GM23338 (cell line): ENCODE results near the gene SLC25A47. TPM values are rescaled to one million over a fixed set of nuclear protein-coding genes. Genes with fewer than 3 reads are reported as not detected.

Experiments
- ATAC-seq: fragments of 200-7000 bp; cut with Tn5 transposase; 3 replicates; pipeline ENCODE4 v1.9.1; 2020
- DNase-seq: peaks from one replicate; pipeline ENCODE4 v3.0.0-alpha.2; 2015; ENCODE audit warnings: low spot score
- H2AFZ ChIP-seq: fragments of 200-600 bp; sonication (generic); 2 replicates; pipeline ENCODE4 v1.8.0; 2016; ENCODE audit warnings: antibody characterized with exemption, mild to moderate bottlenecking, moderate library complexity
- H3F3A ChIP-seq: fragments of 200-600 bp; sonication (generic); replicated peaks from 2 replicates; pipeline ENCODE4 v1.8.0; 2017; ENCODE audit warnings: antibody characterized with exemption, mixed run types, low read depth
- H3K27ac ChIP-seq: fragments of 200-600 bp; sonication (generic); 2 replicates; pipeline ENCODE4 v1.6.1; 2016; ENCODE audit warnings: low read depth
- H3K27me3 ChIP-seq: fragments of 200-600 bp; sonication (generic); 2 replicates; pipeline ENCODE4 v1.8.0; 2016; ENCODE audit warnings: mild to moderate bottlenecking, mixed run types, moderate library complexity; ENCODE audit not compliant: insufficient read depth
- H3K36me3 ChIP-seq: fragments of 200-600 bp; sonication (generic); 2 replicates; pipeline ENCODE4 v1.8.0; 2016; ENCODE audit warnings: mild to moderate bottlenecking; ENCODE audit not compliant: insufficient read depth
- H3K4me1 ChIP-seq: fragments of 200-600 bp; sonication (generic); 2 replicates; pipeline ENCODE4 v1.8.0; 2016; ENCODE audit warnings: mild to moderate bottlenecking, moderate library complexity; ENCODE audit not compliant: insufficient read depth
- H3K4me2 ChIP-seq: fragments of 200-600 bp; sonication (generic); 2 replicates; pipeline ENCODE4 v1.7.1; 2017; ENCODE audit warnings: mixed run types
- H3K4me3 ChIP-seq: fragments of 200-600 bp; sonication (generic); 2 replicates; pipeline ENCODE4 v1.6.1; 2016; ENCODE audit warnings: mixed run types
- H3K79me2 ChIP-seq: fragments of 200-600 bp; sonication (generic); replicated peaks from 2 replicates; pipeline ENCODE4 v1.8.0; 2017; ENCODE audit warnings: mild to moderate bottlenecking; ENCODE audit not compliant: insufficient read depth
- H3K9me2 ChIP-seq: fragments of 200-600 bp; sonication (generic); 2 replicates; pipeline ENCODE4 v1.8.0; 2017; ENCODE audit not compliant: insufficient read depth
- H4K20me1 ChIP-seq: fragments of 200-600 bp; sonication (generic); replicated peaks from 2 replicates; pipeline ENCODE4 v1.8.0; 2017; ENCODE audit warnings: mild to moderate bottlenecking; ENCODE audit not compliant: insufficient read depth
- H3K27ac Mint-ChIP-seq: 2 replicates; pipeline ENCODE4 v1.8.0; 2020; ENCODE audit warnings: inconsistent platforms, mild to moderate bottlenecking, moderate library complexity, mixed read lengths
- H3K27me3 Mint-ChIP-seq: 3 replicates; pipeline ENCODE4 v1.8.0; 2022; ENCODE audit warnings: low read depth, mild to moderate bottlenecking, moderate library complexity, mixed read lengths, inconsistent platforms; ENCODE audit not compliant: insufficient read depth, poor library complexity
- H3K36me3 Mint-ChIP-seq: 3 replicates; pipeline ENCODE4 v1.8.0; 2021; ENCODE audit warnings: low read depth, mild to moderate bottlenecking, inconsistent platforms, moderate library complexity, mixed read lengths
- H3K4me1 Mint-ChIP-seq: 3 replicates; pipeline ENCODE4 v1.8.0; 2020; ENCODE audit warnings: mild to moderate bottlenecking, inconsistent platforms, mixed read lengths
- H3K4me3 Mint-ChIP-seq: 3 replicates; pipeline ENCODE4 v1.8.0; 2021; ENCODE audit warnings: moderate library complexity, mild to moderate bottlenecking, inconsistent platforms, mixed read lengths
- H3K9me3 Mint-ChIP-seq: 3 replicates; pipeline ENCODE4 v1.8.0; 2020; ENCODE audit warnings: moderate library complexity, mild to moderate bottlenecking, inconsistent platforms, mixed read lengths
- CREB1 ChIP-seq: fragments of 250-450 bp; sonication (Bioruptor Pico); IDR thresholded peaks from 2 replicates; pipeline ENCODE4 v1.5.0; 2020; ENCODE audit warnings: low read depth, mild to moderate bottlenecking, moderate library complexity
- CTCF ChIP-seq, 2 experiments: fragments of 200-600 bp in 1 of 2; sonication (generic) in 1 of 2; conservative IDR thresholded peaks; 2 replicates each; pipeline versions ENCODE4 v1.5.1 to v1.6.1; 2016 to 2017; ENCODE audit warnings: antibody characterized with exemption in 2 of 2, low read depth in 2 of 2, mild to moderate bottlenecking in 2 of 2, moderate library complexity in 1 of 2
- EZH2 ChIP-seq: fragments of 200-600 bp; sonication (generic); IDR thresholded peaks from one replicate; pipeline ENCODE4 v1.8.0; 2017; ENCODE audit warnings: antibody characterized with exemption, mild to moderate bottlenecking, low read depth; ENCODE audit not compliant: unreplicated experiment
- EZH2phosphoT487 ChIP-seq: fragments of 200-600 bp; sonication (generic); IDR thresholded peaks from one replicate; pipeline ENCODE4 v1.8.1; 2018; ENCODE audit warnings: antibody characterized with exemption; ENCODE audit not compliant: unreplicated experiment
- JUNB ChIP-seq: IDR thresholded peaks from one replicate; pipeline ENCODE4 v1.6.1; 2016; ENCODE audit warnings: antibody characterized with exemption; ENCODE audit not compliant: unreplicated experiment
- NANOG ChIP-seq: IDR thresholded peaks from 2 replicates; pipeline ENCODE4 v1.6.1; 2016; ENCODE audit warnings: antibody characterized with exemption, borderline replicate concordance
- POLR2AphosphoS5 ChIP-seq: IDR thresholded peaks from 2 replicates; pipeline ENCODE4 v1.6.1; 2016; ENCODE audit warnings: antibody characterized with exemption, low read depth
- REST ChIP-seq: IDR thresholded peaks from one replicate; pipeline ENCODE4 v1.6.1; 2018; ENCODE audit warnings: antibody characterized with exemption; ENCODE audit not compliant: unreplicated experiment
- STAT1 ChIP-seq: IDR thresholded peaks from one replicate; pipeline ENCODE4 v1.6.1; 2016; ENCODE audit warnings: antibody characterized with exemption; ENCODE audit not compliant: unreplicated experiment
- ZNF114 ChIP-seq: fragments of 250-450 bp; sonication (Bioruptor Pico); IDR thresholded peaks from 2 replicates; pipeline ENCODE4 v1.5.0; 2020; ENCODE audit warnings: mild to moderate bottlenecking, moderate library complexity
- ZNF331 ChIP-seq: fragments of 250-450 bp; sonication (Bioruptor Pico); IDR thresholded peaks from 2 replicates; pipeline ENCODE4 v1.5.0; 2020; ENCODE audit warnings: low read depth, mild to moderate bottlenecking, moderate library complexity
- polyA plus RNA-seq: library from polyadenylated mRNA; unstranded; fragments of >200 nt; fragmentation: Nextera tagmentation; extraction: Ambion mirVana; gene quantifications from 2 replicates; pipeline ENCODE4 v1.2.1, GENCODE V29; 2016
- total RNA-seq: library from RNA; depleted of rRNA; stranded (reverse); fragments of >200 nt; shearing (Covaris generic); gene quantifications from 2 replicates; pipeline ENCODE4 v1.2.3, GENCODE V29; 2014
- TF ChIP-seq, protein P1 (sequence below): fragments of 250-450 bp; sonication (Bioruptor Pico); IDR thresholded peaks from 2 replicates; pipeline ENCODE4 v1.5.0; 2020; ENCODE audit warnings: mild to moderate bottlenecking, moderate library complexity
- TF ChIP-seq, protein P2 (sequence below): IDR thresholded peaks from 2 replicates; pipeline ENCODE4 v1.6.1; 2016; ENCODE audit warnings: antibody characterized with exemption

SLC25A47 gene
- total and polyA plus RNA-seq, 2 experiments from 2014 or later, result not detected

DNA sequence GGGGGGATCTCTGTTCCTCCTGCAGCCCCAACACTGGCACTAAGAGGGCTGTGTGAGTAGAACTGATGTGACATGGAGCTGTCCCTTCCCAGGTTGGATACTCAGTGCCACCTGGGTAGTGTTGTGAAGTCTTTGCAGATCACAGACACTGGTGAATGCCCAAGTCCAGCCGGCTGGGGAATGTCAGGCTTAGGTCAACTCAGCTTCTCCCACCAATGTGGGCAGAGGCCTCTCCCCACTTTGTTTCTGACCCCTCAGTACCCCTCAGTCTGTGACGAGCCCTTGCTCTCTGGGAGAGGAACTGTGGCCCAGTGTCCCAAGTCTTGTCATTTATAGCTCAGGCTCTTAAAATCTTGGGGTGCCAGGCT is 28.2 kb upstream of the SLC25A47 start:
- H3F3A ChIP-seq, result 0 out of 2 replicates have a peak, but pooled peaks cover 6% of the 10 kb centered on the region
- no peak overlapping the region for H3K27ac ChIP-seq
- ATAC-seq (no peak), DNase-seq (no peak)
- Mint-ChIP-seq H3K4me3 (no peak overlapping the region), H3K4me1 (peaks cover 9% of the 10 kb centered on the region), H3K9me3 (no peaks in the 10 kb centered on the region), H3K27me3 (peaks cover 11% of the 10 kb centered on the region), H3K27ac (no peak overlapping the region), H3K36me3 (peaks cover 52% of the 10 kb centered on the region)
- no peaks in the 10 kb centered on the region for H3K27me3 ChIP-seq
- H2AFZ ChIP-seq, result no peak overlapping the region
- H3K4me2 ChIP-seq, result no peak overlapping the region
- H3K79me2 ChIP-seq, result peaks cover 8% of the 10 kb centered on the region
- no peak overlapping the region for H3K4me3 ChIP-seq
- TF ChIP-seq NANOG, result no peak
- no peak for TF ChIP-seq JUNB
- no peak for TF ChIP-seq STAT1
- no peak for TF ChIP-seq REST
- TF ChIP-seq EZH2phosphoT487, result no peak
- TF ChIP-seq ZNF114, result no peak
- no peak for TF ChIP-seq CREB1 (CRISPR knock-in tag)
- TF ChIP-seq, protein P1, sequence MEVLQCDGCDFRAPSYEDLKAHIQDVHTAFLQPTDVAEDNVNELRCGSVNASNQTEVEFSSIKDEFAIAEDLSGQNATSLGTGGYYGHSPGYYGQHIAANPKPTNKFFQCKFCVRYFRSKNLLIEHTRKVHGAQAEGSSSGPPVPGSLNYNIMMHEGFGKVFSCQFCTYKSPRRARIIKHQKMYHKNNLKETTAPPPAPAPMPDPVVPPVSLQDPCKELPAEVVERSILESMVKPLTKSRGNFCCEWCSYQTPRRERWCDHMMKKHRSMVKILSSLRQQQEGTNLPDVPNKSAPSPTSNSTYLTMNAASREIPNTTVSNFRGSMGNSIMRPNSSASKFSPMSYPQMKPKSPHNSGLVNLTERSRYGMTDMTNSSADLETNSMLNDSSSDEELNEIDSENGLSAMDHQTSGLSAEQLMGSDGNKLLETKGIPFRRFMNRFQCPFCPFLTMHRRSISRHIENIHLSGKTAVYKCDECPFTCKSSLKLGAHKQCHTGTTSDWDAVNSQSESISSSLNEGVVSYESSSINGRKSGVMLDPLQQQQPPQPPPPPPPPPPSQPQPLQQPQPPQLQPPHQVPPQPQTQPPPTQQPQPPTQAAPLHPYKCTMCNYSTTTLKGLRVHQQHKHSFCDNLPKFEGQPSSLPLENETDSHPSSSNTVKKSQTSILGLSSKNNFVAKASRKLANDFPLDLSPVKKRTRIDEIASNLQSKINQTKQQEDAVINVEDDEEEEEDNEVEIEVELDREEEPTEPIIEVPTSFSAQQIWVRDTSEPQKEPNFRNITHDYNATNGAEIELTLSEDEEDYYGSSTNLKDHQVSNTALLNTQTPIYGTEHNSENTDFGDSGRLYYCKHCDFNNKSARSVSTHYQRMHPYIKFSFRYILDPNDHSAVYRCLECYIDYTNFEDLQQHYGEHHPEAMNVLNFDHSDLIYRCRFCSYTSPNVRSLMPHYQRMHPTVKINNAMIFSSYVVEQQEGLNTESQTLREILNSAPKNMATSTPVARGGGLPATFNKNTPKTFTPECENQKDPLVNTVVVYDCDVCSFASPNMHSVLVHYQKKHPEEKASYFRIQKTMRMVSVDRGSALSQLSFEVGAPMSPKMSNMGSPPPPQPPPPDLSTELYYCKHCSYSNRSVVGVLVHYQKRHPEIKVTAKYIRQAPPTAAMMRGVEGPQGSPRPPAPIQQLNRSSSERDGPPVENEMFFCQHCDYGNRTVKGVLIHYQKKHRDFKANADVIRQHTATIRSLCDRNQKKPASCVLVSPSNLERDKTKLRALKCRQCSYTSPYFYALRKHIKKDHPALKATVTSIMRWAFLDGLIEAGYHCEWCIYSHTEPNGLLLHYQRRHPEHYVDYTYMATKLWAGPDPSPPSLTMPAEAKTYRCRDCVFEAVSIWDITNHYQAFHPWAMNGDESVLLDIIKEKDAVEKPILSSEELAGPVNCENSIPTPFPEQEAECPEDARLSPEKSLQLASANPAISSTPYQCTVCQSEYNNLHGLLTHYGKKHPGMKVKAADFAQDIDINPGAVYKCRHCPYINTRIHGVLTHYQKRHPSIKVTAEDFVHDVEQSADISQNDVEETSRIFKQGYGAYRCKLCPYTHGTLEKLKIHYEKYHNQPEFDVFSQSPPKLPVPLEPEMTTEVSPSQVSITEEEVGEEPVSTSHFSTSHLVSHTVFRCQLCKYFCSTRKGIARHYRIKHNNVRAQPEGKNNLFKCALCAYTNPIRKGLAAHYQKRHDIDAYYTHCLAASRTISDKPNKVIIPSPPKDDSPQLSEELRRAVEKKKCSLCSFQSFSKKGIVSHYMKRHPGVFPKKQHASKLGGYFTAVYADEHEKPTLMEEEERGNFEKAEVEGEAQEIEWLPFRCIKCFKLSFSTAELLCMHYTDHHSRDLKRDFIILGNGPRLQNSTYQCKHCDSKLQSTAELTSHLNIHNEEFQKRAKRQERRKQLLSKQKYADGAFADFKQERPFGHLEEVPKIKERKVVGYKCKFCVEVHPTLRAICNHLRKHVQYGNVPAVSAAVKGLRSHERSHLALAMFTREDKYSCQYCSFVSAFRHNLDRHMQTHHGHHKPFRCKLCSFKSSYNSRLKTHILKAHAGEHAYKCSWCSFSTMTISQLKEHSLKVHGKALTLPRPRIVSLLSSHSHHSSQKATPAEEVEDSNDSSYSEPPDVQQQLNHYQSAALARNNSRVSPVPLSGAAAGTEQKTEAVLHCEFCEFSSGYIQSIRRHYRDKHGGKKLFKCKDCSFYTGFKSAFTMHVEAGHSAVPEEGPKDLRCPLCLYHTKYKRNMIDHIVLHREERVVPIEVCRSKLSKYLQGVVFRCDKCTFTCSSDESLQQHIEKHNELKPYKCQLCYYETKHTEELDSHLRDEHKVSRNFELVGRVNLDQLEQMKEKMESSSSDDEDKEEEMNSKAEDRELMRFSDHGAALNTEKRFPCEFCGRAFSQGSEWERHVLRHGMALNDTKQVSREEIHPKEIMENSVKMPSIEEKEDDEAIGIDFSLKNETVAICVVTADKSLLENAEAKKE (CRISPR knock-in tag), result no peak
- no peak for TF ChIP-seq EZH2
- TF ChIP-seq POLR2AphosphoS5, result no peak
- no peak for TF ChIP-seq ZNF331 (CRISPR knock-in tag)
- TF ChIP-seq, protein P2, sequence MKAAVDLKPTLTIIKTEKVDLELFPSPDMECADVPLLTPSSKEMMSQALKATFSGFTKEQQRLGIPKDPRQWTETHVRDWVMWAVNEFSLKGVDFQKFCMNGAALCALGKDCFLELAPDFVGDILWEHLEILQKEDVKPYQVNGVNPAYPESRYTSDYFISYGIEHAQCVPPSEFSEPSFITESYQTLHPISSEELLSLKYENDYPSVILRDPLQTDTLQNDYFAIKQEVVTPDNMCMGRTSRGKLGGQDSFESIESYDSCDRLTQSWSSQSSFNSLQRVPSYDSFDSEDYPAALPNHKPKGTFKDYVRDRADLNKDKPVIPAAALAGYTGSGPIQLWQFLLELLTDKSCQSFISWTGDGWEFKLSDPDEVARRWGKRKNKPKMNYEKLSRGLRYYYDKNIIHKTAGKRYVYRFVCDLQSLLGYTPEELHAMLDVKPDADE, result no peak
- no peak for TF ChIP-seq CTCF (conservative IDR thresholded peaks at IDR 0.05; ENCODE audit: low read depth in 2 of 2)
- peaks cover 38% of the 10 kb centered on the region; the same call in 1 of the 2 replicates for H4K20me1 ChIP-seq
- no peaks in the 10 kb centered on the region for H3K9me2 ChIP-seq
- no peaks in the 10 kb centered on the region for H3K4me1 ChIP-seq
- no peaks in the 10 kb centered on the region; the same call in 1 of the 2 replicates for H3K36me3 ChIP-seq
